A673 (cell line): ENCODE data around the gene ADGRL3. TPM values are rescaled to one million over a fixed set of nuclear protein-coding genes. Genes with fewer than 3 reads are reported as not detected.
"Not testable (repeated sequence)": the region's sequence is repeated elsewhere in the genome, so short reads cannot be mapped to it uniquely, and the experiment has no call there.

Experiments used
- BruUV-seq: library from RNA; stranded (reverse); fragments of 400-500 nt; replicated peaks from 2 replicates; lab custom pipeline; 2021; lab: Mats Ljungman, UMichigan
- CTCF ChIA-PET: fragments of 300-600 bp; sonication (Branson Sonifier 250); formaldehyde crosslinking; loops from one replicate; lab custom pipeline; 2022; ENCODE audit warnings: antibody characterized with exemption; lab: Charles Lee
- POLR2A ChIA-PET: fragments of 300-600 bp; sonication (Branson Sonifier 250); formaldehyde crosslinking; loops from one replicate; lab custom pipeline; 2022; ENCODE audit warnings: antibody characterized with exemption; ENCODE audit not compliant: low non-redundant PET; lab: Charles Lee
- DNase-seq: peaks from one replicate; pipeline ENCODE4 v3.0.0-alpha.2; 2015; ENCODE audit warnings: low spot score
- H3K27ac ChIP-seq: fragments of 200-600 bp; sonication (generic); 2 replicates; pipeline ENCODE4 v1.5.1; 2016; ENCODE audit warnings: mixed run types, low read depth, mild to moderate bottlenecking, mixed read lengths, antibody characterized with exemption, low read length; ENCODE audit not compliant: poor library complexity, severe bottlenecking
- H3K27me3 ChIP-seq: fragments of 200-600 bp; sonication (generic); replicated peaks from 2 replicates; pipeline ENCODE4 v1.6.1; 2017; ENCODE audit warnings: mixed run types, low read depth, mild to moderate bottlenecking, mixed read lengths, antibody characterized with exemption, low read length; ENCODE audit not compliant: insufficient read depth, poor library complexity
- H3K36me3 ChIP-seq: fragments of 200-600 bp; sonication (generic); 2 replicates; pipeline ENCODE4 v1.6.1; 2016; ENCODE audit warnings: mixed run types, mild to moderate bottlenecking, mixed read lengths, antibody characterized with exemption, low read length; ENCODE audit not compliant: insufficient read depth, poor library complexity, severe bottlenecking
- H3K4me1 ChIP-seq: fragments of 200-600 bp; sonication (generic); 2 replicates; pipeline ENCODE4 v1.6.1; 2017; ENCODE audit warnings: mixed run types, mild to moderate bottlenecking, mixed read lengths, antibody characterized with exemption, low read length; ENCODE audit not compliant: insufficient read depth, poor library complexity, severe bottlenecking
- H3K4me3 ChIP-seq: fragments of 200-600 bp; sonication (generic); 2 replicates; pipeline ENCODE4 v1.5.1; 2016; ENCODE audit warnings: low read depth, mixed run types, mild to moderate bottlenecking, mixed read lengths, low read length; ENCODE audit not compliant: poor library complexity, severe bottlenecking
- H3K9me3 ChIP-seq: fragments of 200-600 bp; sonication (generic); 2 replicates; pipeline ENCODE4 v1.6.1; 2016; ENCODE audit warnings: mixed run types, low read depth, mild to moderate bottlenecking, mixed read lengths, antibody characterized with exemption, low read length; ENCODE audit not compliant: poor library complexity, severe bottlenecking
- CTCF ChIP-seq: fragments of 300-800, 200-600 bp; sonication (generic); conservative IDR thresholded peaks from 2 replicates; pipeline ENCODE4 v1.5.1; 2017; ENCODE audit warnings: low read depth, mild to moderate bottlenecking, antibody characterized with exemption, low read length, moderate library complexity, mixed read lengths
- EZH2 ChIP-seq: fragments of 200-600 bp; sonication (generic); IDR thresholded peaks from 2 replicates; pipeline ENCODE4 v1.6.1; 2017; ENCODE audit warnings: borderline replicate concordance, low read depth, mild to moderate bottlenecking, mixed read lengths, antibody characterized with exemption, low read length; ENCODE audit not compliant: poor library complexity, severe bottlenecking
- intact Hi-C: fragments of 100-400 bp; cut with micrococcal nuclease; formaldehyde crosslinking; loops from one replicate; pipeline ENCODE4 v1.10.0; 2022; ENCODE audit not compliant: unreplicated experiment
- total RNA-seq: library from RNA; stranded (reverse); gene quantifications from 2 replicates; pipeline ENCODE4 v1.2.3, GENCODE V29; 2021

The ADGRL3 gene
- total RNA-seq, 1 experiment from 2014 or later: not detected

- H3K36me3 ChIP-seq, H3K9me3 ChIP-seq, DNase-seq, H3K4me3 ChIP-seq, H3K27me3 ChIP-seq, BruUV-seq, H3K27ac ChIP-seq, POLR2A ChIA-PET, CTCF ChIA-PET, intact Hi-C loops, H3K4me1 ChIP-seq: not testable (repeated sequence)
Measured at GRCh38 chr4:61757983-61758382, 557.9 kb downstream of the ADGRL3 start.

- H3K27me3 ChIP-seq, POLR2A ChIA-PET, CTCF ChIA-PET: not testable (repeated sequence)
Measured at GRCh38 chr4:61758596-61758995, 558.5 kb downstream of the ADGRL3 start.

GRCh38 chr4:61759245-61759644, 559.1 kb downstream of the ADGRL3 start:
- DNase-seq, intact Hi-C loops, H3K27me3 ChIP-seq, H3K27ac ChIP-seq, H3K4me1 ChIP-seq, H3K36me3 ChIP-seq, H3K9me3 ChIP-seq, CTCF ChIA-PET, POLR2A ChIA-PET, H3K4me3 ChIP-seq, BruUV-seq: not testable (repeated sequence)

More at GRCh38 chr4:61758596-61758995, 558.5 kb downstream of the ADGRL3 start:
- BruUV-seq, H3K4me1 ChIP-seq, DNase-seq, H3K27ac ChIP-seq, intact Hi-C loops, H3K36me3 ChIP-seq, H3K4me3 ChIP-seq, H3K9me3 ChIP-seq: not testable (repeated sequence)

- CTCF ChIA-PET, DNase-seq, POLR2A ChIA-PET, intact Hi-C loops, H3K4me1 ChIP-seq, H3K27ac ChIP-seq, H3K4me3 ChIP-seq, BruUV-seq, H3K9me3 ChIP-seq, H3K27me3 ChIP-seq, H3K36me3 ChIP-seq: not testable (repeated sequence)
Measured at GRCh38 chr4:61759885-61760284, 559.8 kb downstream of the ADGRL3 start.

- no peak for DNase-seq
- POLR2A ChIA-PET: no interaction called here
- Histone ChIP-seq H3K27ac (no peak overlapping the region), H3K9me3 (no peaks in the 10 kb centered on the region), H3K4me3 (no peak overlapping the region), H3K27me3 (no peaks in the 10 kb centered on the region), H3K4me1 (no peaks in the 10 kb centered on the region), H3K36me3 (no peaks in the 10 kb centered on the region)
- no peak for TF ChIP-seq EZH2
- TF ChIP-seq CTCF: no peak
- CTCF ChIA-PET: no interaction called here
- intact Hi-C loops: no loop called here
- no TSS peak for BruUV-seq
Measured at GRCh38 chr4:61760820-61761219, 560.7 kb downstream of the ADGRL3 start.
